HG03442 (cell line): ENCODE data around the gene ERAL1.
A peak's percentile ranks its signal among the peaks of the same experiment; 100 is the strongest.
"Not testable (repeated sequence)": the region's sequence is repeated elsewhere in the genome, so short reads cannot be mapped to it uniquely, and the experiment has no call there.

Source experiments
- ATAC-seq: cut with Tn5 transposase; IDR thresholded peaks from one replicate; pipeline ENCODE4 v1.9.1; 2021; ENCODE audit warnings: mild to moderate bottlenecking, moderate library complexity; ENCODE audit not compliant: unreplicated experiment

ERAL1 gene

GRCh38 chr17:28854457-28855335 lies at the start of gene ERAL1:
TSS of gene ERAL1 (plus strand) at chr17:28855016. CDS start at chr17:28855035, 19 bp downstream.
- ATAC-seq: peak; percentile 95

DNA sequence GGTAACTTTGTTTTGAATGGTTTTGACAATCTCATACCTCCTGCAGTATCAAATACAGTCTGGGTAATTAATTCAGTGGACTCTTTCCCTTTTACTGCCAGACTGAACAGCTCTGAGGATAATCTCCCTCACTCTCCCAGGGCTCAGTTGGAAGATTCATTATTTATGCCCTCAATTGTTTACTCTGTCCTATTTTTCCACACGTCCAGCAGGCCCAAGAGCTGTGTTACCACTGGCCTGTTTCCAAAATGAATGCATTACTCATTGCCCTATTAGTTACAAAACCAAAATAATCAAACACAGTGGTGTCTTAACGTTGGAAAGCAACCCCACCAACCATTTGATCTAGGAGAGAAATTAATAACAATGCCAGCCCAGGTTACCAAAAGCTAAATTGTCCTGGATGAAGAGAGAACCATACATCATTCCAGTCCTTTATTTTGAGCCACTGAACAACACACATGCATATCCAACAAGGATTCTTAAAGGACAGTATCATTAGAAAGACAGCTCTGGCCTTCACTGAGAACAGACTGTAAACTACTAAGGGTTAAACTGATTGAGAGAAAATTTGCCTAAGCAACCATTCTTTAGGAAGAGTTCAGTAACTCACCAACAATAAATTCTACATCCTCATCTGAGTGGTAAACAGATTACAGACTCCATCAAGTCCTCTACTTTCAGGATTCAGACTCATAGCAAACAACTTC lies 46.7 kb upstream of the ERAL1 start:
- ATAC-seq: no peak

GRCh38 chr17:28810437-28810836 lies 44.4 kb upstream of the ERAL1 start:
- ATAC-seq: no peak

- no peak for ATAC-seq
Observed at GRCh38 chr17:28811651-28812090, 43.1 kb upstream of the ERAL1 start.

DNA sequence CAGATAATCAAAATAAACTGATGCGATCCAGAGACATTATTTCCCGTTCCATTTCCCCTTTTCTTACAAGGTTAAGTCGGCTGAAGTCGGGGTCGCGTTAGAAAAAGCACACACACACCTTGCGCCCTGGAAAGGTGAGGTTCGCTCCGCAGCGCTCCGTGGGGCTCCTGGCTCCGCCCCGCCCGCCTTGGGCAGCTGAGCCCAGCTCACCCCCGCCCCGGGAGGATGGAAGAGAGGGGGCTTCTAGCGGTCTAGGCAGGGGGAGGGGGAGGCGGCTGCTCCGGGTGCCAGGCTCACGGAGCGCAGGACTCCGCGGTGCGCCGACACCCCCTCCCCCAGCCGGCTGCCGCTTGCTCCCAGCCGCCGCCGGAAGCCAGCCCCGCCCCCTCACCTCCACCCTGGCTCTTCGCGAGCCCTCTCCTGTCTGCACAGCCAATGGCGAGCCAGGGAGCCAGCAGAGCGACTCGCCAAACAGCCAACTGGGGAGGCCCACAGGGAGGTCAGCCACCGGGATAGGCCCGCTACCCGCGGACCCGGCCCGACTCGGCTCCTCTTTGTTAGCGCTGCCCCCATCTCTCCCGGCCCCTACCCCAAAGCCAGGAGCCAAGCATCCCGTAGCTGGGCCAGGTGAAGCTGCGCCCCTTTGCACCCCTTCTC lies 42.6 kb upstream of the ERAL1 start:
- ATAC-seq: peak; percentile 96

DNA sequence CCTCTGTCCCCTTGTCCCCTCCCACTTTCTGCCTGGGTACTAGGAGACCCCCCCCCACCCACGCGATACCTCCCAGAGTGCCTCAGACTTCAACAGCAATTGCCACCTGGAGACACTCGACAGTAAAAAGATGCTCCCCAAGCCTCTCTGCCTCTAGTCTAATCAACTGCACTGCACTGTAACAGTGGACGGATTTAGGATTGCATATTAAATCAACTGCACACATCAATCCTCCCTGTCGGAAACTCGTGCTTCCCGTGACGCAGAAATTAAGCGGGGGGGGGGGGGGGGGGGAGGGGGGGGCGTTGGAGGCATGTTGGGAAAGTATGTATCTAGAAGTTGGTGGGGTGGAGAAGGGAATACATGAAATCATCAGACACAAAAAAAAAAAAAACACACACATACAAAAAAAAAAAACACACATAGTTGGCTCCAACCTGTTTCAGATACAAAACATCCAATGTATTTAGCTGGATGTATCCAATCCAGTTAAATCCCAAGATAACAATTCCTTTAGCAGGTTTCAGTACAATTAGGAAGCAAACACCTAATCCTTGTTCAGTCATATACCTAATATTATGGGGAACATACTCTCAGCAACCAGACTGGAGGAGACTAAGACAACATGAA lies 42.0 kb upstream of the ERAL1 start:
- ATAC-seq: no peak

GRCh38 chr17:28816540-28816939 lies 38.3 kb upstream of the ERAL1 start:
- ATAC-seq: no peak

DNA sequence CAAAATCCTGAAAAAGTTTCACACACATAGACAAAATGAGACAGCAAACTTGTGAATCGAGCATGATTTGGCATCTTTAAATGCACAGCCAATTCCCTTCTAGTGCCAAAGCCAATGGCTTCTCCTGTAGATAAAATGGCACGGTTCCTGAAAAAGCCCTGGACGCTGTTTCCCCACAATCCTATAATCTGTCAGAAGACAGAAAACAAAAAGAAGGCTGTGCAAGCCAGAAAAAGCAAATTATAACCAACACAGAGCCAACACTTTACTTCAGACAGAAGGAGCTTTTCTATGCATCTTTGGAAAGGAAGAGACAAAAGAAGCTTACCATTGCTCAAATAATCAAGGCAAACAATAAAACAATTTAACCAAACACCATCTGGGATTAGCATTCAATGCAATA lies 36.0 kb upstream of the ERAL1 start:
- ATAC-seq: no peak

DNA sequence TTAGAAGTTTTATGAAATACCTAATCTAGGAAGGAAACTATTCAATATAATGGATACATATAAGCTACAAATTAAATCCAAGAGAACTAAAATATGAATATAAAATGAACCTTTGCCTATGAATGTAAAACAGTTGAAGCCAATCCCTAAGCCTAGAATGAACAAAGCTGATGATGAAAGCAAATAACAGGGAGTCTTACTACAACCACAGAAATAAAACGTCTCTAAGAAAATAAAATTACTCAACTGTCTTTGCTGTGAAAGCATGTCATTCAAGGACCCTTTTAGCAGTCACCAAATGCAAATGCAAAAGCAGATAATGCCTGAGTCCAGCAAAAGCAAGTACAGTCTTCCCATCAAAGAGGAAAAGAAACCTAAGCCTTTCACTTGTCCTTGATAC lies 35.2 kb upstream of the ERAL1 start:
- ATAC-seq: no peak

- ATAC-seq: no peak
Observed at GRCh38 chr17:28827672-28828071, 27.1 kb upstream of the ERAL1 start.

GRCh38 chr17:28828294-28829040 lies 26.3 kb upstream of the ERAL1 start:
- no peak for ATAC-seq

DNA sequence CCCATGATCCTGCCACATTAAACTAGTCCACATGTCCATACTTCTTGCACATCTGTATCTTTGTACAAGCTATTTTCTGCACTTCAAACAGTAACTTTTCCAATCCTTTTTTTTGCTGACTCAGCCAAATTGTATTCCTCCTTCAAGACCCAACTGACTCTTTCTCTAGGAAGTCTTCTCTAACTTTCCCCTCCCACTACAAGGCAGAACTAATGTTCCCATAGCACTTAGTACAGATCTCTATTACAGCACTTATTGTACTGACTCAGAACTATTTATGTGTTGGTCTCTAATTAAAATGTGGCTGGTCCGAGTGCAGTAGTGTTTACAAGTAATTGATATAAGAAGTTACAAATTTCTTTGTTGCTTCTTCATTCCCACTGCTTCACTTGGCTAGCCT lies 20.4 kb upstream of the ERAL1 start:
- ATAC-seq: no peak

DNA sequence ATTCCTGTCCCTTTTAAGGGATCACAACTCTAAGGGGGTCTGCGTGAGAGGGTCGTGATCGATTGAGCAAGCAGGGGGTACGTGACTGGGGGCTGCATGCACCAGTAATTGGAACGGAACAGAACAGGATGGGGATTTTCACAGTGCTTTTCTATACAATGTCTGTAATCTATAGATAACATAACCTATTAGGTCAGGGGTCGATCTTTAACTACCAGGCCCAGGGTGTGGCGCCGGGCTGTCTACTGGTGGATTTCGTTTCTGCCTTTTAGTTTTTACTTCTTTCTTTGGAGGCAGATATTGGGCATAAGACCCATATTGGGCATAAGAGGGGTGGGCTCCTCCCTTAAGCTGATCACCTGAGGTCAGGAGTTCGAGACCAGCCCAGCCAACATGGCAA lies 18.3 kb upstream of the ERAL1 start:
- not testable (repeated sequence) for ATAC-seq

DNA sequence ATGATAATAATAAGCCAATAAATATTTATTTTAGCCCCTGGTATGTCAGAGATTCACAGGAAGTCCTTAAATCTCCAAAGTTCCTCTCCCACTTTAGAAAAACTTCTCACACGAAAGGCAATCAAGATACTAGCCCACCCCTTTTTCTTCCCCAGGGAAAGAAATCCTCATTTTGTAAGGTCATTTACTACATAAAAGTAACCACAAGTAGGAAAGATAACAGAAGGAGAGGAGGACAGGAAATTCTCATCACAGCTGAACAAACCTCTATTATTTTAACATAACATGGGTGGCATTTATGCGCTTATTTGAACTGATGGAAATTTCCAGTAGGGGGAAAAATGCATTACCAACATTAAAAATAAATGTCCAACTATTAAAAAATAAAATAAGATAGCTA lies 15.6 kb upstream of the ERAL1 start:
- ATAC-seq: no peak

DNA sequence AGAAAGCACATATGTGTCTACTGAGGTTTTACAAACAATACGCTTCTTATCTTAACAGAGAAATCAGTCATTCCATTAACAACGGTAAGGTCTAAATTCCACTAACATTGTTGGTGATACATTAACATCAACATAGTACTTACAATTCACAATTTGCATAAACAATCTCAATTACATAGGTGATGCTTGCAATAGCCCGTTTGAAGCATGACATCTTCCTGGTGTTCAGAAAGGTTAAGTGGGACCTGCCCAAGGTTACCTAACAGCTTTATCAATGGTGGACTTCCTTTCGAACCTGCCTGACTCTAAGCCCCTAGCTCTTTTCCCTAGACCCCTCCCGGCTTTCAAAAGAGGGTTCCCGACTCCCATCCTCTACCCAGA lies 12.9 kb upstream of the ERAL1 start:
- no peak for ATAC-seq

GRCh38 chr17:28842282-28843012 lies 12.4 kb upstream of the ERAL1 start, which contains the start of gene FAM222B:
TSS of gene FAM222B (minus strand) at chr17:28842790. CDS start at chr17:28766667, 76,123 bp downstream.
- peak; percentile 82 for ATAC-seq

GRCh38 chr17:28843816-28844148 lies 11.0 kb upstream of the ERAL1 start:
- ATAC-seq: no peak

GRCh38 chr17:28846231-28846630 lies 8.6 kb upstream of the ERAL1 start:
- no peak for ATAC-seq

DNA sequence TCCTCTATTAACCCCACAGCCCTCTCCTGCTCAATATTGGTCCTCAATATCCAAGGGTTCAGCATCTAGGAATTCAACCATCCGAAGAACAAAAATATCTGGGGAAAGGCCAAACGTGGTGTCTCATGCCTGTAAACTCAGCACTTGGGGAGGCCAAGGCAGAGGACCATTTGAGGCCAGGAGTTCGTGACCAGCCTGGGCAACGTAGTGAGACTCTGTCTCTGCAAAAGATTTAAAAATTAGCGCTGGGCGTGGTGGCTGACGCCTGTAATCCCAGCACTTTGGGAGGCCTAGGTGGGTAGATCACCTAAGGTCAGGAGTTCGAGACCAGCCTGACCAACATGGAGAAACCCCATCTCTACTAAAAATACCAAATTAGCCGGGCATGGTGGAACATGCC lies 8.1 kb upstream of the ERAL1 start:
- ATAC-seq: not testable (repeated sequence)

- ATAC-seq: not testable (repeated sequence)
Observed at GRCh38 chr17:28848667-28849066, 6.1 kb upstream of the ERAL1 start.
